HepG2 (cell line): ENCODE results near the gene WDFY1. TPM values are rescaled to one million over a fixed set of nuclear protein-coding genes. Genes with fewer than 3 reads are reported as not detected.

ENCODE experiments used
- ATAD3A ChIP-seq: sonication (generic); formaldehyde crosslinking; IDR thresholded peaks from 2 replicates; pipeline ENCODE4 v1.4.0; 2020; ENCODE audit warnings: missing genetic modification reagents
- BHLHE40 ChIP-seq: IDR thresholded peaks from 2 replicates; pipeline ENCODE4 v1.6.1; 2011; ENCODE audit warnings: low read length, improper control_type of control experiment
- CREB1 ChIP-seq, 2 experiments: fragments of 450-650 bp in 1 of 2; IDR thresholded peaks; 2 replicates each; pipeline ENCODE4 v1.6.1; 2016 to 2017; ENCODE audit warnings: control low read depth in 1 of 2, mild to moderate bottlenecking in 1 of 2, missing compliant biosample characterization in 1 of 2, missing genetic modification characterization in 1 of 2
- DPF2 ChIP-seq: sonication (generic); formaldehyde crosslinking; IDR thresholded peaks from 2 replicates; pipeline ENCODE4 v1.4.0; 2020; ENCODE audit warnings: mild to moderate bottlenecking, low read depth, missing genetic modification reagents, borderline replicate concordance
- E2F1 ChIP-seq: sonication (generic); formaldehyde crosslinking; IDR thresholded peaks from 2 replicates; pipeline ENCODE4 v1.5.0; 2020; ENCODE audit warnings: missing genetic modification reagents
- HMGXB4 ChIP-seq, 2 experiments: sonication (generic) in 1 of 2; formaldehyde crosslinking in 1 of 2; IDR thresholded peaks; 2 replicates each; pipeline versions ENCODE4 v1.4.0 to v1.6.1; 2018 to 2020; ENCODE audit warnings: missing genetic modification reagents in 2 of 2, borderline replicate concordance in 1 of 2, low read depth in 1 of 2, mild to moderate bottlenecking in 1 of 2, missing biosample characterization in 1 of 2
- JUNB ChIP-seq: sonication (generic); formaldehyde crosslinking; IDR thresholded peaks from 2 replicates; pipeline ENCODE4 v1.8.0; 2022; ENCODE audit warnings: missing genetic modification reagents, mild to moderate bottlenecking, borderline replicate concordance
- KLF16 ChIP-seq, 2 experiments: sonication (generic) in 1 of 2; formaldehyde crosslinking in 1 of 2; IDR thresholded peaks; 2 replicates each; pipeline versions ENCODE4 v1.6.1 to v1.8.0; 2016 to 2023; ENCODE audit warnings: missing genetic modification reagents in 2 of 2, missing compliant biosample characterization in 1 of 2
- MEF2D ChIP-seq: sonication (generic); formaldehyde crosslinking; IDR thresholded peaks from 2 replicates; pipeline ENCODE4 v1.5.1; 2020; ENCODE audit warnings: mild to moderate bottlenecking, missing genetic modification reagents
- NCOA2 ChIP-seq: sonication (generic); formaldehyde crosslinking; IDR thresholded peaks from 2 replicates; pipeline ENCODE4 v1.8.0; 2022; ENCODE audit warnings: inconsistent platforms
- NFIB ChIP-seq: sonication (generic); formaldehyde crosslinking; IDR thresholded peaks from 2 replicates; pipeline ENCODE4 v1.9.0; 2021; ENCODE audit warnings: missing genetic modification reagents, mild to moderate bottlenecking, borderline replicate concordance
- NPAS2 ChIP-seq: sonication (generic); formaldehyde crosslinking; IDR thresholded peaks from 2 replicates; pipeline ENCODE4 v1.8.0; 2022; ENCODE audit warnings: mild to moderate bottlenecking, missing genetic modification reagents, borderline replicate concordance
- PBX3 ChIP-seq: sonication (generic); formaldehyde crosslinking; IDR thresholded peaks from 2 replicates; pipeline ENCODE4 v1.8.1; 2023; ENCODE audit warnings: missing genetic modification reagents, inconsistent platforms, borderline replicate concordance
- PRDM10 ChIP-seq: sonication (generic); formaldehyde crosslinking; IDR thresholded peaks from 2 replicates; pipeline ENCODE4 v1.4.0; 2020; ENCODE audit warnings: low read depth, missing genetic modification reagents
- SAP130 ChIP-seq: IDR thresholded peaks from 2 replicates; pipeline ENCODE4 v1.6.1; 2016; ENCODE audit warnings: low read depth
- SP4 ChIP-seq: sonication (generic); formaldehyde crosslinking; IDR thresholded peaks from 2 replicates; pipeline ENCODE4 v1.8.1; 2023; ENCODE audit warnings: mild to moderate bottlenecking, missing genetic modification reagents
- TBP ChIP-seq: sonication (generic); formaldehyde crosslinking; IDR thresholded peaks from 2 replicates; pipeline ENCODE4 v1.5.0; 2020; ENCODE audit warnings: missing genetic modification reagents
- ZHX1 ChIP-seq: sonication (generic); formaldehyde crosslinking; IDR thresholded peaks from 2 replicates; pipeline ENCODE4 v1.8.1; 2022; ENCODE audit warnings: low read depth, mild to moderate bottlenecking, missing genetic modification reagents
- ZNF230 ChIP-seq: sonication (generic); formaldehyde crosslinking; IDR thresholded peaks from 2 replicates; pipeline ENCODE4 v1.4.0; 2020; ENCODE audit warnings: mild to moderate bottlenecking, missing genetic modification reagents
- polyA plus RNA-seq, 8 experiments: library from polyadenylated mRNA; depleted of rRNA in 3 of 8; stranded (reverse) in 7 of 8; unstranded in 1 of 8; fragments of >200 nt; fragmentation: Illumina TruSeq in 4 of 8; extraction: Trizol in 4 of 8; gene quantifications; 2 replicates each; pipeline versions ENCODE4 v1.2.1 to v1.2.3, GENCODE V29; 2011 to 2016; ENCODE audit warnings: low read depth in 4 of 8, missing spikeins in 1 of 8, mixed read lengths in 1 of 8; ENCODE audit not compliant: insufficient read depth in 1 of 8
- total RNA-seq, 5 experiments: library from RNA; depleted of rRNA; stranded (reverse); fragments of >200 nt; fragmentation: Illumina TruSeq; extraction: Trizol; gene quantifications; 2 replicates each; pipeline ENCODE4 v1.2.3, GENCODE V29; 2016; ENCODE audit warnings: low read depth in 1 of 5

Gene WDFY1
- total and polyA plus RNA-seq, 2 of the 13 experiments (the other 11 are each of a cell fraction or from before 2014, with no cell fraction given), result 77.0 to 78.4 TPM

GRCh38 chr2:223993634-223994232, 48.6 kb upstream of the WDFY1 start (continued):
- no peak for TF ChIP-seq ZHX1 (CRISPR knock-in tag)
- no peak for TF ChIP-seq NCOA2
- peak in 1 of 2 experiments; percentile 38; a peak in 1 of 4 replicates for TF ChIP-seq HMGXB4 (CRISPR knock-in tag; IDR thresholded peaks at IDR 0.05; ENCODE audit: borderline replicate concordance in 1 of 2, low read depth in 1 of 2)
- no peak for TF ChIP-seq ZNF230
- no peak for TF ChIP-seq MEF2D (CRISPR knock-in tag)
- peak; percentile 19; the same call in 1 of the 2 replicates for TF ChIP-seq SAP130
- no peak for TF ChIP-seq DPF2 (CRISPR knock-in tag)
- TF ChIP-seq BHLHE40, result no peak
- TF ChIP-seq E2F1 (CRISPR knock-in tag), result no peak
- TF ChIP-seq PRDM10 (CRISPR knock-in tag), result no peak
- TF ChIP-seq NFIB (CRISPR knock-in tag), result no peak
- no peak for TF ChIP-seq PBX3
- no peak for TF ChIP-seq KLF16 (CRISPR knock-in tag; IDR thresholded peaks at IDR 0.05)
- TF ChIP-seq SP4 (CRISPR knock-in tag), result no peak
- no peak for TF ChIP-seq NPAS2
- no peak for TF ChIP-seq JUNB
- TF ChIP-seq ATAD3A (CRISPR knock-in tag), result no peak
- no peak for TF ChIP-seq CREB1 (IDR thresholded peaks at IDR 0.05)
- no peak for TF ChIP-seq CREB1 (CRISPR knock-in tag; IDR thresholded peaks at IDR 0.05)
- no peak for TF ChIP-seq TBP (CRISPR knock-in tag)
